GM19025 (cell line): Measurements from ENCODE around the gene ARMCX5.
A peak's percentile ranks its signal among the peaks of the same experiment; 100 is the strongest.

Source experiments
- ATAC-seq: cut with Tn5 transposase; IDR thresholded peaks from one replicate; pipeline ENCODE4 v1.9.1; 2021; ENCODE audit warnings: mild to moderate bottlenecking, low read depth, moderate library complexity; ENCODE audit not compliant: unreplicated experiment

The ARMCX5 gene

DNA sequence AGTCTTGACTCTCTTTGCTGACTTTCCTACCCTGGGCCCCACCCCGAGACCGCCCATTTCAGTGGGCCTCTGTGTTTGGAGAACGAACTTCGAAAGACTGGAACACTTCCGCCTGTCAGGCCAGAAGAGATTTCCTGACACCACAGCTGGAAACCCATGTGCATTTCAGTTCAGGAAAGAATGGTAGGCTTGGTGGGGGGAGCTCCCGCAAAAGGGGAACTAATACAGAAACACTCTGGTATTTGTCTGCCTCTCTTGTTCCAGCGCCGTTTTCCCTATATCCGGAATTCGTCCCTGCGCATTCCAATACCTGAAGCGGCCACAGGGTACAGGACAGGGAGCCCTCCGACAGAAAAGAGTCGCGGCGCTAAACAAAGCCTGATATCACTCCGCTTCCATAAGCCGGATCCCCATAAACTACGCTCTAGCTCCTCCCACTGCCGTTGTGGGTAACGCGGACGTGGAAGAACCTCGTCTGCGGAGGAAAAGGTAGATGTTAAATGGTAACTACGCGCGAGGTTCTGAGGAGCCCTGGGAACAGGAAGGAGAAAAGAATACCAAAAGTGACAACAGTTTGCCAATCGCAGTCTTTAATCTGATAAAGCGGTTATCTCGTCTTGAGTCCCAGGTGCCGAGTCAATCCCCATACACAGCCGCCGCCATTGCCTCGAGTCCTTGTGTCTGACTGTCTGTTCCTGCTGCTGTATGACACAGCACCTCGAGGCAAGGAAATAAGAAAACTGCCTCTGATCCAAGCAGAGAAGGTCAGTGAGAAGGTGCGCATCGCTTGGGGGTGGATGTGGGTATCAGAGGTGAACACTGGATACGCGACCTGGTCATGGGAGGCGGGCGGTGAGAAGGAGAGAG, at the start of gene ARMCX5:
ARMCX5 (plus strand) TSS at position 432 of the 867 bp plus-strand sequence. CDS start 2,627 bp downstream, outside the sequence.
- ATAC-seq = peak; percentile 89

GRCh38 chrX:102558607-102559006, 40.7 kb upstream of the ARMCX5 start:
- no peak for ATAC-seq

DNA sequence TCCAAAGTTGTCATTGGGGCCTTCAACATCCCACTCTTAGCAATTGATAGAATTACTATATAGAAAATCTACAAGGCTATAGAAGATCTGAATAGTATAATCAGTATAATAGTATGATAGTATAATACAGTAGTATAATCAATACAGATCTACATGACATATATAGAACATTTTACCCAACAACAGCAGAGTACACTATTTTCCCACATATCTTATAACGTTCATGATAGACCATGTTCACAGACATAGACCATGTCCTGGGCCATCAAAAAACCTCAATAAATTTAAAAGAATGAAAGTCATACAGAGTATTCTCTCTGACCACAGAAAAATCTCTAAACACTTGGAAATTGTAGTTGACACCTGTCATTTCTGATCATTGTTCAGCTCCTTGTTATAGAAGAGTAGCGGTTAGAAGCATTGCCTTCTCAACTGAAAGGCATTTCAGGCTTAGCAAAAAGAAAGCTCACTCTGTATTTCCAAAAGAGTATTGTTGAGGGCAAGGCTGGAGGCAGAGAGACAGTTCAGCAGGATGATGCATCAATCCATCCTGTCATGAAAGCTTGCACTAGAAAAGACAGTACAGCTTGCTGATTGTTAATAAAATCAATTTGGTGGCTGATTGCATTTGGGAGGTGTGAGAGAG, 38.8 kb upstream of the ARMCX5 start:
- no peak for ATAC-seq

GRCh38 chrX:102580891-102581290, 18.4 kb upstream of the ARMCX5 start:
- ATAC-seq = no peak

DNA sequence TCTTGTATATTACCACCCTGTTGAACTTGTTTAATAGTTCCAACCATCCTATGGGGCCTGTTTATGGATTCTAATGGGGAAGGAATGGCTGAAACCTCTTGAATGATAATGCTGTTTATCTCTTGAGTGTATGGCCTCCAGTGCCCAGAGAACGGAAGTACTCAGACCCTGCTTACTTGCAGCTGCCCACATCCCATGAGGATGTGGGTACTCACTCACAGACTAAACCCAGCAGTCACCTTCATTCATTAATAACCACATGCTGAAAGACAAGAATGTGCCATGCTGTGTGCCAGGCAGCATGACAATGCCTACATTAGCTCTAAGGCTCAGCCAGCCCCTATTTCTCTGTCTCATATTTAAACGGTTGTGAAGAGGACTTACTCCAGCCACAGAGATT, 5.9 kb upstream of the ARMCX5 start:
- no peak for ATAC-seq

DNA sequence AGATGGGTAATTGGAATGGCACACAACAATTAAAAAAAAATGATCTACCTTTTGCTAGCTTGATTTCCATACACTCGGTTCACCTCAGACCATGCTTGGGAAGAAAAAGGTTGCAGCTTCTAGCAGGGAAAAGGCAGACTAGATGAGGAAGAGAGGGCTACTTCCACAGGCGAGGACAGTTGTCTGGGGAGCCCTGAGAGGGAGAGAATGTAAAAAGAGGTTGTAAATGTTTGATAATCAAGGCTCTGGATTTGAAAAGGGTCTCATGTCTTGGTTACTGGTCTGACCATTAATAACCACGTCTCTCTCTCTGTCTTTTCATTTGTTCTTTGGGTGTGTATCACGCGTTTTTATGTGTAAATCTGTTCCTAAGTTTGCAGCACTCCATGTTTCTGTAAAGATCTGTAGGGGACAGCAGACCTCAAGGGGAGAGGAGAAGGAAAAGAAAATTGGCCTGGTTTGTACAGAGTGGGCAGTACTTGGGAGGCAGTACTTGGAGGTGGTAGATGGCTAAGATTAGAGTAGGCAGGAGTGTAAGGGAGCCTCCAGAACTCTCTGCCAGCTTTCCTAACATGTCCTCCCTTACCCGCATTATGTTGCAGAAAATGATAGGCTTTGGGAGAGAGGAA, 750 bp downstream of the ARMCX5 start:
- no peak for ATAC-seq

- no peak for ATAC-seq
Measured at GRCh38 chrX:102604327-102604726, 5.0 kb downstream of the ARMCX5 start.

DNA sequence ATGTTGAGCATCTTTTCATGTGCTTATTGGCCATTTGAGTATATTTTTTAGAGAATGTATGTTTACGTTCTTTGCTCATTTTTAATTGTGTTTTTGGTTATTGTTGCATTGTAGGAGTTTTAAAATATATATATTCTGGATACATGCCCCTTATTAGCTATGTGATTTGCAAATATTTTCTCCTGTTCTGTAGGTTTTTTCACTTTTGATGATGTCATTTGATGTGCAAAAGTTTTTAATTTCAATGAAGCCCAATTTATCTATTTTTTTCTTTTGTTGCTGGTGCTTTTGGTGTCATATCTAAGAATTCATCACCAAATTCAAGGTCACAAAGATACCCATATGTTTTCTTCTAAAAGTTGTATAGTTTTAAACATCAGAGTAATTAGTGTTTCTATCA, 6.8 kb downstream of the ARMCX5 start:
- no peak for ATAC-seq

- no peak for ATAC-seq
Measured at GRCh38 chrX:102610905-102611304, 11.6 kb downstream of the ARMCX5 start.

- ATAC-seq = no peak
Measured at GRCh38 chrX:102624105-102624504, 24.8 kb downstream of the ARMCX5 start.

DNA sequence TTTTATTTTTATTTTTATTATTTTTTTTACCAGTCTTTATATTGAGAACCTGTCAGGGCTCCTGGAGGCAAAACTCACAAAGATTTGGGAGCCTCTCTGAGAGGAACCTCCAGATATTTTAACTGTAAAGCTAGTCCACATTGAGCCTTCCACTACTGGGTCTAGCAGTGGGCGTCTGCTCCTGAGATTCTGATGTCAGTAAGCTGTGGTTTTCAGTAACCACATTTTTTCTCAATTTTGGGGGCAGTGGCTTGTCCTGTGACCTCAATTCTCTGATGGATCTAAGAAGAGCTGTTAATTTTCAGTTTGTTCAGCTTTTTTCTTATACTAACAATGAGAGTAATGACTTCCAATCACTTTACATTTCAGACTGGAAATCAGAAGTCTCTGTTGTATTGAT, 28.3 kb downstream of the ARMCX5 start:
- no peak for ATAC-seq

- no peak for ATAC-seq
Measured at GRCh38 chrX:102637561-102637960, 38.2 kb downstream of the ARMCX5 start.

GRCh38 chrX:102650903-102651241, 51.6 kb downstream of the ARMCX5 start:
- ATAC-seq = no peak

DNA sequence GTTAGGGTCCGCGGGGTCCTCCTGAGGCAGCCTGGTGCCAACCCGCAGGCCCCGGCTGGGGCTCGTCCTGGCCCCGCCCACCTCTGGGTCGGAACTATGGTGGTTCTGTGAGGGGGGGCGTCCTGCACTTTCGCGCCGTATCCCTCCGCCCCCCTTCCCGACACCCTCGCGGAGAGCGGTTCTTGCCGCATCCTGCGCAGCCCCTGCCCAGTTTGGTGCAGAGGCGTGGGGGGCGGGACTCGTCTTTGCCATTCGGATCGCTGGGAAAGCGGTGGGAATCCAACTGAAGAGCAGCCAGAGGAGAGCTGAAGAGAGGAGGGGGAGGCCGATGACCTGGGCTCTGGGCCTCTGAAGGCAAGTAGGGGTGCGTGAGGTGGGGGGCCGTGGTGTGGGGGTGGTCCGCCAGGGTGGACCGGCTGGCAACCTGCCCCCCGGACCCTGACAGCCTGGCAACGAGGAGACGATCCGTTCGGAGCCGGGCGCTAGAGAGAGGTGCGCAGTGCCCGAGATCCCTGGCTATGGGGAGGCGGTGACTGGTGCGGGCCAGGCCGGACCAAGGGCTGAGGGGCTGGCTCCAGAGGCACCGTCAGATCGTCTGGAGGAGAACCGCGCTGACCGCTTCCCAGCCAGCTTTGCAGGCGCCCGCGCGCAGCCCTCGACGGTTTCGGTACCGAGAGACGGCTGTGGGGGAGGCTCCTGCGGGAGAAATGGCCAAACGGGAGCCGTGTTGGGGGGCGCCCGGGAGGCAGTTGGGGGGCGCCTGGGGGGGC, 52.1 kb downstream of the ARMCX5 start, which contains the start of gene GPRASP1:
GPRASP1 (plus strand) TSS at position 242 of the 770 bp plus-strand sequence. CDS start 2,431 bp downstream, outside the sequence.
- no peak for ATAC-seq

- ATAC-seq = peak; percentile 77
Measured at GRCh38 chrX:102652031-102652688, 52.8 kb downstream of the ARMCX5 start.
